SW480 (cell line): Measurements from ENCODE around the gene LINGO3.

Source experiments
- DNase-seq: peaks from one replicate; pipeline ENCODE4 v3.0.0-alpha.2; 2016; ENCODE audit warnings: low spot score

Gene LINGO3

GRCh38 chr19:2327773-2328400 is 19.9 kb upstream of the LINGO3 start:
- no peak for DNase-seq

GRCh38 chr19:2326699-2327360 is 18.9 kb upstream of the LINGO3 start:
- no peak for DNase-seq

GRCh38 chr19:2325281-2326046 is 17.5 kb upstream of the LINGO3 start:
- DNase-seq, result no peak

GRCh38 chr19:2324220-2324948 is 16.4 kb upstream of the LINGO3 start:
- DNase-seq, result no peak

GRCh38 chr19:2323707-2324106 is 15.8 kb upstream of the LINGO3 start:
- DNase-seq, result no peak

- no peak for DNase-seq
These were observed 13.8 kb upstream of the LINGO3 start for GRCh38 chr19:2321565-2322283.

GRCh38 chr19:2320939-2321338 is 13.0 kb upstream of the LINGO3 start:
- DNase-seq, result no peak

- DNase-seq, result no peak
These were observed 12.1 kb upstream of the LINGO3 start for GRCh38 chr19:2320049-2320448.

- DNase-seq, result no peak
These were observed 11.6 kb upstream of the LINGO3 start for GRCh38 chr19:2319551-2319950.

GRCh38 chr19:2318923-2319322 is 11.0 kb upstream of the LINGO3 start:
- no peak for DNase-seq

- no peak for DNase-seq
These were observed 9.8 kb upstream of the LINGO3 start for GRCh38 chr19:2317756-2318155.

GRCh38 chr19:2317300-2317699 is 9.3 kb upstream of the LINGO3 start:
- no peak for DNase-seq

GRCh38 chr19:2315818-2316353 is 7.9 kb upstream of the LINGO3 start:
- no peak for DNase-seq

- no peak for DNase-seq
These were observed 7.3 kb upstream of the LINGO3 start for GRCh38 chr19:2315121-2315817.

- no peak for DNase-seq
These were observed 5.0 kb upstream of the LINGO3 start for GRCh38 chr19:2312820-2313501.

- DNase-seq, result no peak
These were observed 3.1 kb upstream of the LINGO3 start for GRCh38 chr19:2311093-2311492.

GRCh38 chr19:2309734-2310362 is 1.9 kb upstream of the LINGO3 start:
- DNase-seq, result peak; percentile 40

GRCh38 chr19:2307518-2308012 is 389 bp downstream of the LINGO3 start:
- DNase-seq, result no peak

GRCh38 chr19:2306971-2307370 is 983 bp downstream of the LINGO3 start:
- no peak for DNase-seq
